NCI-H446 treated with DMSO at 0.1 percent for 48 hours (cell line): ENCODE measurements around the gene MYO10.
A peak's percentile ranks its signal among the peaks of the same experiment; 100 is the strongest.

Experiments
- DNase-seq: peaks from one replicate; lab custom pipeline; 2025; lab: John Stamatoyannopoulos, UW

Gene MYO10

GRCh38 chr5:16943846-16944678 is 8.0 kb upstream of the MYO10 start:
- DNase-seq = no peak

DNA sequence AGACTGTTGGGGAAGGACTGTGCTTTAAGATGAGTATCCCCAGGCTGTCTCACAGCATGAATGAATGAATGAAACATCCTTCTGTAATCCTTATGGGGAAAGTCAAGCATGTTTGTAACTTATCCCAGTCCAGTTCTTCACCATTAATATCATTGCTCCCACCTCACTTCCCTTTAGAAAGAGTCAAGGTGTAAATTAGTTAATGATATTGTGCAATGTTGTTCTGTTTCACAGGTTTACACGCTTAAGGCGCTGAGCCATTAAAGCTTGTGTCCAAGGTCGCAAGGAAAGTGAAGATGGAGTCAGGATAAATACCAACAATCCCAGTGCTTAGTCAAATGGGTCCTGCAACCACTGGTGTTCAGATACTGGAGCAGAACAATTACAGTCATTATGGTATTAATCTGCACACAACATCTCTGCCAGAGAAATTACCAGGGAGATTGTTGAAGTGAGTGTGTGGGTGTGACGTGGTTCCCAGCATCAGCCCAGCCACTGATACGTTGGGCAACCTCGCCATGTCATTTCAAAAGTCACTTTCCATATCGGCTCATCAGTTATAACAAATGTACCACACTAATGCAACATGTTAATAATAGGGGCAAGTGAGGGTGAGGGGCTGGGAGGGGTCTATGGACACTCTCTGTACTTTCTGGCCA is 1.5 kb upstream of the MYO10 start:
- no peak for DNase-seq

- no peak for DNase-seq
These were observed 926 bp upstream of the MYO10 start for GRCh38 chr5:16936989-16937438.

- no peak for DNase-seq
These were observed 598 bp downstream of the MYO10 start for GRCh38 chr5:16935231-16936149.

- DNase-seq = no peak
These were observed 1.4 kb downstream of the MYO10 start for GRCh38 chr5:16934677-16935153.

DNA sequence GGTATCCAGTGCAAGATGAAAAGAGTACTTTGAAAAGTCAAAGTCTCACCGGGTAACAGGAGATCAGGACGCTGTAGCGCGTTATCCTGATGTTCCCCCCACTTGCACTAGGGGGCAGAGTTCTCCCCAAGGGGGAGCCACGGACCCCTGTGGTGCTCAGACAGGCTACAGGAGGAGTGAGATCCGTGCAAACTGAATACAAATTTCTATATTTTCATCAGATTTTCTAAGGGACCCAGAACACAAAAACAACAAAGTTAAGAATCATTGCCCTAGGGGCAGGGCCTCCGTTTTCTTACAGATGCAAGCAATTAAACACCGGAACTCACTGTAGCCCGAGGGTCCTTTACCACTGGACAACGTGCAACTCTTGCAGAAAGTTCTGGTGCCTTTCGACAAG is 2.0 kb downstream of the MYO10 start:
- DNase-seq = peak; percentile 57

- no peak for DNase-seq
These were observed 2.8 kb downstream of the MYO10 start for GRCh38 chr5:16933337-16933736.

- no peak for DNase-seq
These were observed 3.7 kb downstream of the MYO10 start for GRCh38 chr5:16932401-16932800.

- peak; percentile 31 for DNase-seq
These were observed 4.6 kb downstream of the MYO10 start for GRCh38 chr5:16931334-16932110.

- no peak for DNase-seq
These were observed 5.6 kb downstream of the MYO10 start for GRCh38 chr5:16930496-16930895.

DNA sequence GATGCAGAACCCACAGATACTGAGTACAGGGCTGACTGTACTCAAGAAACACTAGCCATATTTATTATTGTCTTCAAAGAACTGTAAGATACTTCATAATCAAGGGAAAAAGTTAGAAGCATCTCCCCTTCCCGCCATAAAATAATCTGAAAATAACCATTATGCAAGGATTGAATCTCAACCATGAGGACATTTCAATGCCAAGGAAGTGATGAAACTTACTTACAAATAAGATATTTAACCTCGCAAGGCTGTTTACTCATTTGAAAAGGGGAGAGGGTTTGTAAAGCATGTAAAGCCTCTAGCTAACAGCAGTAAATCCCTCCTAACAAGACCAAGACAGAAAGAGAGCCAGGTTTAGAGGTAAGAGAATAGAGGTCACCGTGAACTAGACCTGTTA is 6.3 kb downstream of the MYO10 start:
- DNase-seq = no peak

DNA sequence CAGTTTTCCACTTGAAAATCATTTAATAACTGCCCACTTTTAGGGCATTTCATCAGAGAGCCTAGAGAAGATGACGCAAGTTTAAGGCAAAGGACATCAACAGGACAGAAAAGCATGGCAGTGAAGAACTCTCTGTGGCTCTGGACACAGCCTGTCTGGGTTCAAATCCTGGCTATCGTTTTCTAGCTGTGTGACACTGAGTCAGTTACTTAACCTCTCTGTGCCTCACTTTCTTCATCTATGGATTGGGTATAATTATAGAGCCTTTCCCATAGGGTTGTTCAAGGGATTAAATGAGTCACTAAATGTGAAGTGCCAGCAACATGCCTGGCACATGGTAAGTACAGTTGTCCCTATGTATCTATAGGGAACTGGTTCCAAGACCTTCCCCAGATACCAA is 6.7 kb downstream of the MYO10 start:
- DNase-seq = no peak

- DNase-seq = no peak
These were observed 8.5 kb downstream of the MYO10 start for GRCh38 chr5:16927613-16928012.

DNA sequence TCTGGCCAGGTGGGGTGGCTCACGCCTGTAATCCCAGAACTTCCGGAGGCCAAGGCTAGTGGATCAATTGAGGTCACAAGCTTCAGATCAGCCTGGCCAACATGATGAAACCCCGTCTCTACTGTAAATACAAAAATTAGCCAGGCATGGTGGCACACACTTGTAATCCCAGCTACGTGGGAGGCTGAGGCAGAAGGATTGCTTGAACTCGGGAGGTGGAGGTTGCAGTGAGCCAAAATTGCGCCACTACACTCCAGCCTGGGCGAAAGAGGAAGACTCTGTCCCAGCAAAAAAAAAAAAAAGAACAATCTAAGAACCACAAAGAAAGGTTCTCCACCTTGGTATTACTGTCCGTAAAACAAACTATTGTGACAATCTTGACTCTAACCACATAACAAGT is 9.7 kb downstream of the MYO10 start:
- no peak for DNase-seq

GRCh38 chr5:16924206-16924605 is 11.9 kb downstream of the MYO10 start:
- DNase-seq = no peak

DNA sequence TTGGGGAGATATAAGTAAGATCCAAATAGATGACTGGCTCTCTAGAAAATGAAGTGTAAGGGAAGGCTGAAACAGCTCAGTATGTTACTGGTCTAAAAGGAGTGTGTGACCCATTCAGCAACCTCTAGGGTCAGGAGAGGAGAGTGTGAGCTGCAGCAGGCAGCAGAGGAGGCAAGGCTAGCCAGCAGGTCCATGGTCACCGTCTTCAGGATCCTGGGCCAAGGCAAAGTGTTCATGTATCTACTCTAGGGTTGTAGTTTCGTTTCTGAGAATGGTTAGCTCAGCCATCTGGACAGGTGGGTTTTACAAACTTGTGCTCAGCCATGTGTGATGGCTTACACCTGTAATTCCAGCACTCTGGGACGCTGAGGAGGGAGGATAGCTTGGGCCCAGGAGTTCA is 13.7 kb downstream of the MYO10 start:
- no peak for DNase-seq

DNA sequence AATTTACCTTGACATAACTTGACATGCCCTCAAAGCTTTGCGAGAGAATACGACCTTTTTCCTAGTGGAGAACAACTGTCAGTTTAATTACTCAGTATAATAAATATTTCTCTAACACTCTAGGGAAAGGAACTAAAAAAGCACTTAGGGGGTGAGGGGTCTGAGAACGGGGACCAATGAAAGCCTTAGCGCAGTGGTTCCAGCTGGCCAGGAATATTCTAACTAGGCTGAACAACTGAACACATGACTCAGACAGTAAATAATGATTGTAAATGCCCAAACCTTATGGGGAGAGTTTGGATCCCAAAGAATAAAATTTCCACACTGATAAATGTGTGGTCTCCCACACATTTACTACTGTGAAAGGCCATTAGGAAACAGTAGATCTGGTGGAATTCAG is 14.9 kb downstream of the MYO10 start:
- no peak for DNase-seq

DNA sequence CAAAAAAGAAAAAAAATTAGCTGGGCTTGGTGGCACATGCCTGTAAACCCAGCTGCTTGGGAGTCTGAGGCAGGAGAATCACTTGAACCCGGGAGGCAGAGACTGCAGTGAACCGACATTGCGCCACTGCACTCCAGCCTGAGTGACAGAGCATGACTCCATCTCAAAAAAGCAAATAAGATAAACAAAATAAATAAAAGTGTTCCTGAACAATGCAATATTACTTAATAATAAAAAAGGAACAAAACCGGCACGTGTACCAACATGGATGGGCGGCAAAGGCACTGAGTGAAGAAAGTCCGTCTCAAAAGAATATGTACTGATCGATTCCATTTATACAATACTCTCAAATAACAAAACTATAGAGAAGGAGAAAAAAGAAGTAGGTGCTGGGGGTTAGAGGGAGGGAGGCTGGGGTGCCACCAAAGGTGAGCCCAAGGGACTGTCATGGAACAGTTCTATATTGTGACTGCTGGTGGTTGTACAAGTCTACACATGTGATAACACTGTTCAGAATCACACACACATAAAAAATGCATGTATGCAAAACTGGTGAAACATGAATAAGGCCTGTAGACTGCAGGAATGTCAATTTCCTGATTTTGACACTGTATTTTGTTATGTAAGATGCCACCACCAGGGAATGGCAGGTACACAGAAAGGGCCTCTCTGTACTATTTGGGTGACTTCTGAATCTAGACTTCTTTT is 15.8 kb downstream of the MYO10 start:
- no peak for DNase-seq

- DNase-seq = no peak
These were observed 17.0 kb downstream of the MYO10 start for GRCh38 chr5:16918891-16919671.

DNA sequence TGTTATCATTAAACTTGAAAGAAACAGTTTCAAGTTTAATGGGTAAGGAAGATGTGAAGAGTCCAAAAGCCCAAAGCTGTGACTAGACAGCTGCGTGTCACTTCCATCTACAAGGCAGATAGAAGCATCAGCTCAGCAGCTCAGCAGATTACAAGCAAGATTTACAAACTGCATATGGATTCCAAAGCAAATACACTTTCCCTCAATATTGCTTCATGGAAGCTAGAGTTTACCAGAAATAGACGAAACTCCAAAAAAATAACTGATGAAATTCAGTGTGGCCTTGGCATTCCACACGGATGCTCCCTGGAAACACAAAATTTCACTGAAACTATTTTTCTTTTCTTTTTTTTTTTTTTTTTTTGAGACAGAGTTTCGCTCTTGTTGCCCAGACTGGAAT is 17.9 kb downstream of the MYO10 start:
- DNase-seq = no peak
